ENCODE measurements around the gene PTPRK.

DNA sequence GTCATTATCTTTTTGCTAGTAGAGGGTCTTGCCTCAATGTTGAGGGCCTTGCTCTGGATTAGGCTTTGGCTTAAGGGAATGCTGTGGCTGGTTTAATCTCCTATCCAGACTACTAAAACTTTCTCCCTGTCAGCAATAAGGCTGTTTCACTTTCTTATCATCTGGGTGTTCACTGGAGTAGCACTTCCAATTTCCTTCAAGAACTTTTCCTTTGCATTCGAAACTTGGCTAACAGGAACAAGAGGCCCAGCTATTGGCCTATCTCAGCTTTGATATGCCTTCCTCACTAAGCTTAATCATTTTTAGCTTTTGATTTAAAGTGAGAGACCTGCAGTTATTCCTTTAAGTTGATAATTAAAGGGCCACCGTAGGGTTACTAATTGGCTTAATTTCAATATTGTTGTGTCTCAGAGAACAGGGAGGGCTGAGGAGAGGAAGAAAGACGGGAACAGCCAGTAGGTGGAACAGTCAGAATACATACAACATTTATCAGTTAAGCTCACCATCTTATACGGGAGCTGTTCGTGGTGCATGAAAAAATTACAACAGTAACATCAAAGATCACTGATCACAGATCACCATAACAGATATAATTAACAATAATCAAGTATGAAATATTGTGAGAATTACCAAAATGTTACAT, 186.7 kb downstream of the PTPRK start:
- no peak for TF ChIP-seq POLR2A (IDR thresholded peaks at IDR 0.05)
- TF ChIP-seq, protein P1, sequence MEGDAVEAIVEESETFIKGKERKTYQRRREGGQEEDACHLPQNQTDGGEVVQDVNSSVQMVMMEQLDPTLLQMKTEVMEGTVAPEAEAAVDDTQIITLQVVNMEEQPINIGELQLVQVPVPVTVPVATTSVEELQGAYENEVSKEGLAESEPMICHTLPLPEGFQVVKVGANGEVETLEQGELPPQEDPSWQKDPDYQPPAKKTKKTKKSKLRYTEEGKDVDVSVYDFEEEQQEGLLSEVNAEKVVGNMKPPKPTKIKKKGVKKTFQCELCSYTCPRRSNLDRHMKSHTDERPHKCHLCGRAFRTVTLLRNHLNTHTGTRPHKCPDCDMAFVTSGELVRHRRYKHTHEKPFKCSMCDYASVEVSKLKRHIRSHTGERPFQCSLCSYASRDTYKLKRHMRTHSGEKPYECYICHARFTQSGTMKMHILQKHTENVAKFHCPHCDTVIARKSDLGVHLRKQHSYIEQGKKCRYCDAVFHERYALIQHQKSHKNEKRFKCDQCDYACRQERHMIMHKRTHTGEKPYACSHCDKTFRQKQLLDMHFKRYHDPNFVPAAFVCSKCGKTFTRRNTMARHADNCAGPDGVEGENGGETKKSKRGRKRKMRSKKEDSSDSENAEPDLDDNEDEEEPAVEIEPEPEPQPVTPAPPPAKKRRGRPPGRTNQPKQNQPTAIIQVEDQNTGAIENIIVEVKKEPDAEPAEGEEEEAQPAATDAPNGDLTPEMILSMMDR (IDR thresholded peaks at IDR 0.05): no peak
